HL-60 (cell line): ENCODE results near the gene PNMT.

Experiments used
- CTCF ChIP-seq: IDR thresholded peaks from one replicate; pipeline ENCODE4 v1.5.1; 2011; ENCODE audit warnings: low read length, control low read depth, inconsistent platforms; ENCODE audit not compliant: insufficient read depth
- GABPA ChIP-seq: IDR thresholded peaks from 2 replicates; pipeline ENCODE4 v1.6.1; 2012; ENCODE audit warnings: low read depth
- POLR2AphosphoS5 ChIP-seq: IDR thresholded peaks from 2 replicates; pipeline ENCODE4 v1.6.1; 2012; ENCODE audit warnings: low read depth
- REST ChIP-seq: IDR thresholded peaks from 2 replicates; pipeline ENCODE4 v1.6.1; 2012; ENCODE audit warnings: low read depth; ENCODE audit not compliant: insufficient replicate concordance

- TF ChIP-seq CTCF (no peak), REST (no peak), GABPA (no peak), POLR2AphosphoS5 (no peak)
Observed at GRCh38 chr17:39697961-39698360, 29.7 kb downstream of the PNMT start.
